ENCODE results near the gene TBC1D22A. TPM values are rescaled to one million over a fixed set of nuclear protein-coding genes. Genes with fewer than 3 reads are reported as not detected.

TBC1D22A gene
- total RNA-seq, 1 experiment from 2014 or later = 20.9 TPM

- ChIA-PET RAD21 (ENCODE audit: low non-redundant PET in 1 of 2, low total read pairs in 2 of 2, uncharacterized antibody in 2 of 2, unreplicated experiment in 2 of 2) (no interaction called here), POLR2A (no interaction called here), CTCF (no interaction called here)
Measured at GRCh38 chr22:46849951-46850350, 87.5 kb downstream of the TBC1D22A start.

More at GRCh38 chr22:46849951-46850350, 87.5 kb downstream of the TBC1D22A start:
- no peak for ATAC-seq
- Histone ChIP-seq H3K27ac (ENCODE audit: low read depth, low read length) (no peak overlapping the region), H3K4me1 (ENCODE audit: control insufficient read depth in 1 of 2, insufficient read depth in 2 of 2, low read length in 2 of 2) (peaks cover 4 to 15% of the 10 kb centered on the region in 2 experiments; a peak in 3 of 4 replicates), H3K9ac (ENCODE audit: low read length) (no peak overlapping the region), H3K4me2 (ENCODE audit: low read length) (no peak overlapping the region), H3K79me2 (ENCODE audit: insufficient read depth, low read length) (no peaks in the 10 kb centered on the region), H2AFZ (ENCODE audit: low read depth, low read length, poor library complexity, severe bottlenecking) (no peak overlapping the region), H4K20me1 (ENCODE audit: insufficient read depth) (no peaks in the 10 kb centered on the region), H3K9me3 (ENCODE audit: control insufficient read depth in 1 of 2, insufficient read depth in 1 of 2, low read depth in 1 of 2, low read length in 2 of 2) (no peaks in the 10 kb centered on the region), H3K27me3 (ENCODE audit: insufficient read depth, low read length) (no peaks in the 10 kb centered on the region), H3K36me3 (ENCODE audit: control insufficient read depth in 1 of 2, insufficient read depth in 2 of 2, low read length in 2 of 2) (no peaks in the 10 kb centered on the region), H3K9me2 (ENCODE audit: insufficient read depth) (no peaks in the 10 kb centered on the region), H3K4me3 (replicated peaks in 1 of 2; ENCODE audit: low read depth in 1 of 2, low read length in 2 of 2) (no peak overlapping the region)
- no TSS peak for BruUV-seq (replicated peaks)
- TF ChIP-seq EZH2 (IDR thresholded peaks at IDR 0.05) (no peak), CEBPB (IDR thresholded peaks at IDR 0.05; ENCODE audit: low read depth) (no peak), YY1 (IDR thresholded peaks at IDR 0.05; ENCODE audit: extremely low read depth, insufficient replicate concordance, low read depth, low read length) (no peak), ATF3 (IDR thresholded peaks at IDR 0.05) (no peak), EGR1 (IDR thresholded peaks at IDR 0.05; ENCODE audit: low read depth) (no peak), JUND (IDR thresholded peaks at IDR 0.05) (no peak), ZNF274 (IDR thresholded peaks at IDR 0.05; ENCODE audit: low read depth, low read length) (no peak), MAX (IDR thresholded peaks at IDR 0.05) (no peak), TCF7L2 (IDR thresholded peaks at IDR 0.05; ENCODE audit: borderline replicate concordance, extremely low read depth, insufficient read depth, insufficient read length) (no peak), SRF (IDR thresholded peaks at IDR 0.05; ENCODE audit: low read depth) (no peak), CBX3 (IDR thresholded peaks at IDR 0.05; ENCODE audit: low read depth) (no peak), ZFX (IDR thresholded peaks at IDR 0.05) (no peak), CTCF (IDR thresholded peaks at IDR 0.05 in 2 of 3, conservative IDR thresholded peaks at IDR 0.05 in 1 of 3; ENCODE audit: borderline replicate concordance in 1 of 3, insufficient read depth in 1 of 3, low read depth in 2 of 3, low read length in 2 of 3) (no peak), SP1 (IDR thresholded peaks at IDR 0.05; ENCODE audit: low read depth) (no peak), POLR2AphosphoS5 (IDR thresholded peaks at IDR 0.05; ENCODE audit: low read depth, low read length) (no peak), ELF1 (IDR thresholded peaks at IDR 0.05; ENCODE audit: borderline replicate concordance, low read depth) (no peak), POLR2A (IDR thresholded peaks at IDR 0.05; ENCODE audit: borderline replicate concordance, extremely low read depth, insufficient read depth, insufficient read length) (no peak), ZBTB33 (IDR thresholded peaks at IDR 0.05; ENCODE audit: extremely low read depth, insufficient replicate concordance, low read length) (no peak)
- DNase-seq (ENCODE audit: low read depth, low spot score) = no peak
- intact Hi-C loops (cut with micrococcal nuclease) = no loop called here
